K562 (cell line): ENCODE data around the gene SEMA6B. TPM values are rescaled to one million over a fixed set of nuclear protein-coding genes. Genes with fewer than 3 reads are reported as not detected.

Experiments used
- CBX3 ChIP-seq, 2 experiments: IDR thresholded peaks; 1 replicate in 1 of 2; 2 replicates in 1 of 2; pipeline ENCODE4 v1.6.1; 2012; ENCODE audit warnings: inconsistent platforms in 2 of 2, low read length in 2 of 2, borderline replicate concordance in 1 of 2, control low read depth in 1 of 2
- HOXB6 ChIP-seq: fragments of 250-450 bp; sonication (Bioruptor Pico); IDR thresholded peaks from 2 replicates; pipeline ENCODE4 v1.5.1; 2022; ENCODE audit warnings: mild to moderate bottlenecking, borderline replicate concordance
- HSF4 ChIP-seq: fragments of 250-450 bp; sonication (Bioruptor Pico); IDR thresholded peaks from 2 replicates; pipeline ENCODE4 v2.1.2; 2022; ENCODE audit warnings: mild to moderate bottlenecking, moderate library complexity, borderline replicate concordance
- L3MBTL2 ChIP-seq: fragments of 450-650 bp; IDR thresholded peaks from 2 replicates; pipeline ENCODE4 v1.6.1; 2016; ENCODE audit warnings: mild to moderate bottlenecking, moderate library complexity
- NCOA4 ChIP-seq: fragments of 450-650 bp; IDR thresholded peaks from 2 replicates; pipeline ENCODE4 v1.6.1; 2018; ENCODE audit warnings: mild to moderate bottlenecking; ENCODE audit not compliant: partially characterized antibody
- PTBP1 ChIP-seq: fragments of 200-400 bp; formaldehyde crosslinking; IDR thresholded peaks from 2 replicates; pipeline ENCODE4 v1.6.1; 2017; ENCODE audit warnings: low read depth, low read length
- SAP30 ChIP-seq: fragments of 200-600 bp; sonication (generic); IDR thresholded peaks from 2 replicates; pipeline ENCODE4 v1.6.1; 2012; ENCODE audit warnings: borderline replicate concordance, low read depth, mild to moderate bottlenecking, moderate library complexity, low read length, control low read depth, inconsistent platforms; ENCODE audit not compliant: insufficient read depth, poor library complexity, severe bottlenecking
- SIRT6 ChIP-seq: IDR thresholded peaks from one replicate; pipeline ENCODE4 v1.6.1; 2012; ENCODE audit warnings: low read depth, mild to moderate bottlenecking, control low read depth, inconsistent platforms, low read length, moderate library complexity
- SMAD1 ChIP-seq: fragments of 150-350 bp; IDR thresholded peaks from 2 replicates; pipeline ENCODE4 v1.6.1; 2014; ENCODE audit warnings: low read length, low read depth; ENCODE audit not compliant: partially characterized antibody
- TAF1 ChIP-seq: IDR thresholded peaks from 2 replicates; pipeline ENCODE4 v1.6.1; 2011; ENCODE audit warnings: mild to moderate bottlenecking, low read length, moderate library complexity; ENCODE audit not compliant: insufficient read depth, control insufficient read depth, severe bottlenecking; ENCODE audit errors: extremely low read depth
- TOE1 ChIP-seq, 2 experiments: fragments of 450-650 bp in 1 of 2; sonication (generic) in 1 of 2; formaldehyde crosslinking in 1 of 2; IDR thresholded peaks; 2 replicates each; pipeline versions ENCODE4 v1.7.1 to v1.8.0; 2016 to 2022; ENCODE audit warnings: borderline replicate concordance in 2 of 2, mild to moderate bottlenecking in 2 of 2, antibody characterized with exemption in 1 of 2, inconsistent platforms in 1 of 2, low read depth in 1 of 2, missing genetic modification reagents in 1 of 2, moderate library complexity in 1 of 2
- TRIM24 ChIP-seq, 2 experiments: fragments of 450-650 bp; IDR thresholded peaks; 2 replicates each; pipeline ENCODE4 v1.6.1; 2016
- ZNF445 ChIP-seq: fragments of 250-450 bp; sonication (Bioruptor Pico); IDR thresholded peaks from 2 replicates; pipeline ENCODE4 v1.4.0; 2020; ENCODE audit warnings: low read depth, mild to moderate bottlenecking, moderate library complexity
- ZNF551 ChIP-seq: fragments of 250-450 bp; sonication (Bioruptor Pico); IDR thresholded peaks from 2 replicates; pipeline ENCODE4 v1.5.0; 2021; ENCODE audit warnings: mild to moderate bottlenecking, moderate library complexity
- polyA plus RNA-seq, 8 experiments: library from polyadenylated mRNA; depleted of rRNA in 4 of 8; stranded (reverse) in 5 of 8; unstranded in 3 of 8; fragments of >200 nt; fragmentation: Nextera tagmentation in 2 of 8; fragmentation: Illumina TruSeq in 1 of 8; extraction: Ambion mirVana in 2 of 8; extraction: Trizol in 1 of 8; gene quantifications; 2 replicates each; pipeline versions ENCODE4 v1.2.1 to v1.2.3, GENCODE V29; 2011 to 2014; ENCODE audit warnings: inconsistent platforms in 1 of 8, missing spikeins in 1 of 8
- total RNA-seq, 7 experiments: library from RNA; depleted of rRNA in 6 of 7; stranded (reverse); fragments of >200 nt in 6 of 7; fragmentation: Illumina TruSeq in 2 of 7; extraction: Trizol in 2 of 7; gene quantifications; 2 replicates each; pipeline versions ENCODE4 v1.2.1 to v1.2.3, GENCODE V29; 2011 to 2021; ENCODE audit warnings: low replicate concordance in 1 of 7
- TF ChIP-seq, protein P1 (sequence below), 2 experiments: fragments of 450-650 bp; IDR thresholded peaks; 2 replicates each; pipeline ENCODE4 v1.6.1; 2016; ENCODE audit warnings: mild to moderate bottlenecking in 2 of 2, borderline replicate concordance in 1 of 2, low read depth in 1 of 2, moderate library complexity in 1 of 2
- TF ChIP-seq, protein P2 (sequence below): fragments of 450-650 bp; IDR thresholded peaks from 2 replicates; pipeline ENCODE4 v1.6.1; 2016

SEMA6B gene
- total and polyA plus RNA-seq, 9 of the 15 experiments (the other 6 are each of a cell fraction or from before 2014, with no cell fraction given) = 0.65 to 4.6 (median 2.5) TPM; not detected in 2

DNA sequence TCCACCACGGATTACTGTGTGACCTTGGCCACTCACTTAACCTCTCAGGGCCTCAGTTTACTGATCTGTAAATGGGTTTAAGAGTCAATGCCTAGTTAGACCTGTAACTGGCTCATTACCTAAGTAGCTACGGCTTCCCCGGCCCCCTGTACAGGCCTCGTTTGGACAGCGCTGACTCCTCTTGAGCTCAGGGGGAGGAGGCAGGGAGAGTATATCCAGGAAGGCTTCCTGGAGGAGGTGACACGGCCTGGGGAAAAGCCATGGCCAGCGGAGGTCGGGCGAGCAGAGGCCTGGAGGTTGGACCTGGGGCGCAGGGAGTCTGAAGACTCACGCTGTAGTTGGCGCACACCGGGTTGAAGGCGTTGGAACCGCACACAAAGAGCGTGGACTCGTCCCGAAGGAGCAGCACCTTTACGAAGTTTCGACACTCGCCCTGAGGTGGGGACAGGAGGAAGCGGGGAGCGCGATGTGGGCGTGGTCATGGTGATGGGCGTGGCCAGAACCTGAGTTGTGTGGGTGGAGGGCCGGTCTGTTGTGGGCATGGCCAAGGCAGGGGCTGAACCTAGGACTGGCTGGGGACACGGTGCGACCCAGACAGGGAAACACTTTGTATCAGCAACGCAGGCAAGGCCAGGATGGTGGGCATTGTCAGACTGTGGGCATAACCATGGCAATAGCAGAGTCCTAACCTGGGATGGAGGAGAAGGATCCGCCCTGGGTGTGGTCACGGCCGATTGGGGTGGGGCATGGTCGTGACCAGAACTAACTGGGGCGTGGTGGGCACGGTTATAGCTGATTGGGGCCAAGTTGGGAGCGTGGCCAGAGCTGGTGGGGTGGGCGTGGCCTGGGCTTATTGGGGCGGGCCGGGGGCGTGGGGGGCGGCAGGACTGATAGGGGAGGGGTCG lies 3.6 kb downstream of the SEMA6B start (continued):
- TF ChIP-seq, protein P1, sequence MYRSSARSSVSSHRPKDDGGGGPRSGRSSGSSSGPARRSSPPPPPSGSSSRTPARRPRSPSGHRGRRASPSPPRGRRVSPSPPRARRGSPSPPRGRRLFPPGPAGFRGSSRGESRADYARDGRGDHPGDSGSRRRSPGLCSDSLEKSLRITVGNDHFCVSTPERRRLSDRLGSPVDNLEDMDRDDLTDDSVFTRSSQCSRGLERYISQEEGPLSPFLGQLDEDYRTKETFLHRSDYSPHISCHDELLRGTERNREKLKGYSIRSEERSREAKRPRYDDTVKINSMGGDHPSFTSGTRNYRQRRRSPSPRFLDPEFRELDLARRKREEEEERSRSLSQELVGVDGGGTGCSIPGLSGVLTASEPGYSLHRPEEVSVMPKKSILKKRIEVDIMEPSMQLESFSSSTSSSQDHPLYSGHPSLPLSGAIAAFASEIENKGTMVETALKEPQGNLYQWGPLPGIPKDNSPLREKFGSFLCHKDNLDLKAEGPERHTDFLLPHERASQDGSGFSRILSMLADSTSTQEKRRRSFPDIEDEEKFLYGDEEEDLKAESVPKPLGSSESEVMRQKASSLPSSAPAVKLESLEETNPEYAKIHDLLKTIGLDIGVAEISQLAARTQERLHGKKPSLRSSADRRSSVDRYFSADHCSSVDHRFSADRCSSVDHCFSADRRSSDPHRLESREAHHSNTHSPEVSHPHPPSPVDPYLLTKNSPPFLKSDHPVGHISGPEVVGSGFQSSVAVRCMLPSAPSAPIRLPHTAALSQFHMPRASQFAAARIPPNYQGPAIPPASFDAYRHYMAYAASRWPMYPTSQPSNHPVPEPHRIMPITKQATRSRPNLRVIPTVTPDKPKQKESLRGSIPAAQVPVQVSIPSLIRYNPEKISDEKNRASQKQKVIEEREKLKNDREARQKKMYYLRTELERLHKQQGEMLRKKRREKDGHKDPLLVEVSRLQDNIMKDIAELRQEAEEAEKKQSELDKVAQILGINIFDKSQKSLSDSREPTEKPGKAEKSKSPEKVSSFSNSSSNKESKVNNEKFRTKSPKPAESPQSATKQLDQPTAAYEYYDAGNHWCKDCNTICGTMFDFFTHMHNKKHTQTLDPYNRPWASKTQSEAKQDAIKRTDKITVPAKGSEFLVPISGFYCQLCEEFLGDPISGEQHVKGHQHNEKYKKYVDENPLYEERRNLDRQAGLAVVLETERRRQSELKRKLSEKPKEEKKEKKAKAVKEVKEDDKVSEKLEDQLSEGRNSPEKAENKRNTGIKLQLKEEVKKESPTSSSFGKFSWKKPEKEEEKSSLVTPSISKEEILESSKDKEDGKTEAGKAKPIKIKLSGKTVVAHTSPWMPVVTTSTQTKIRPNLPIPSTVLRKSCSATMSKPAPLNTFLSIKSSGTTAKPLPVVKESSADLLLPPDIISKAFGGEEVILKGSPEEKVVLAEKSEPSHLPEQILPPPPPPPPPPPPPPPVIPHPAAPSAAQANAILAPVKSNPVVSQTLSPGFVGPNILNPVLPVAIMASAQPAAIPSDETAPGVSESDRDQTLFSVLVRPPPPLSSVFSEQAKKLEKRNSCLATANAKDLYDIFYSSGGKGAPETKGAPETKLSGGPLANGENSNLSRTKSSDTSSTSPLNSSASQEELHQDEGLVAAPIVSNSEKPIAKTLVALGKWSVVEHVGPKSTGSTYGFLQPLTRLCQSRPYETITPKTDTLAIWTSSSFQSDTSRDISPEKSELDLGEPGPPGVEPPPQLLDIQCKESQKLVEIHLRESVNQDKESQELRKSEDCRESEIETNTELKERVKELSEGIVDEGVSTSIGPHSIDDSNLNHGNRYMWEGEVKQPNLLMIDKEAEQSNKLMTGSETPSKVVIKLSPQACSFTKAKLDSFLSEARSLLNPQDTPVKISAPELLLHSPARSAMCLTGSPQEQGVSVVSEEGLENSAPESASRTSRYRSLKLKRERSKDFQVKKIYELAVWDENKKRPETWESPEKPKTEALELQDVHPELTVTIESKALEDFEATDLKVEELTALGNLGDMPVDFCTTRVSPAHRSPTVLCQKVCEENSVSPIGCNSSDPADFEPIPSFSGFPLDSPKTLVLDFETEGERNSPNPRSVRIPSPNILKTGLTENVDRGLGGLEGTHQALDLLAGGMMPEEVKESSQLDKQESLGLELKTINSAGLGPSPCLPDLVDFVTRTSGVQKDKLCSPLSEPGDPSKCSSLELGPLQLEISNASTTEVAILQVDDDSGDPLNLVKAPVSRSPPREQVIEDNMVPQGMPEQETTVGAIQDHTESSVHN (IDR thresholded peaks at IDR 0.05; ENCODE audit: borderline replicate concordance in 1 of 2, low read depth in 1 of 2) = no peak
- TF ChIP-seq HSF4 = no peak
- TF ChIP-seq NCOA4 = peak; percentile 55
- TF ChIP-seq TOE1 (IDR thresholded peaks at IDR 0.05; ENCODE audit: borderline replicate concordance) = 0 out of 2 replicates have a peak, but pooled peaks have one; percentile 36
- no peak for TF ChIP-seq TOE1 (CRISPR knock-in tag; IDR thresholded peaks at IDR 0.05; ENCODE audit: borderline replicate concordance, low read depth)
- TF ChIP-seq SAP30 = peak; percentile 38
- no peak for TF ChIP-seq SMAD1
- TF ChIP-seq ZNF445 (CRISPR knock-in tag) = no peak
- TF ChIP-seq CBX3 (IDR thresholded peaks at IDR 0.05; ENCODE audit: borderline replicate concordance in 1 of 2, low read length in 2 of 2) = peak in 1 of 2 experiments; percentile 82; a peak in 2 of 3 replicates
- TF ChIP-seq, protein P2, sequence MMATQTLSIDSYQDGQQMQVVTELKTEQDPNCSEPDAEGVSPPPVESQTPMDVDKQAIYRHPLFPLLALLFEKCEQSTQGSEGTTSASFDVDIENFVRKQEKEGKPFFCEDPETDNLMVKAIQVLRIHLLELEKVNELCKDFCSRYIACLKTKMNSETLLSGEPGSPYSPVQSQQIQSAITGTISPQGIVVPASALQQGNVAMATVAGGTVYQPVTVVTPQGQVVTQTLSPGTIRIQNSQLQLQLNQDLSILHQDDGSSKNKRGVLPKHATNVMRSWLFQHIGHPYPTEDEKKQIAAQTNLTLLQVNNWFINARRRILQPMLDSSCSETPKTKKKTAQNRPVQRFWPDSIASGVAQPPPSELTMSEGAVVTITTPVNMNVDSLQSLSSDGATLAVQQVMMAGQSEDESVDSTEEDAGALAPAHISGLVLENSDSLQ = peak; percentile 87
- no peak for TF ChIP-seq ZNF551
- no peak for TF ChIP-seq TAF1
- 0 out of 2 replicates have a peak, but pooled peaks have one; percentile 28 for TF ChIP-seq L3MBTL2
- TF ChIP-seq TRIM24 (IDR thresholded peaks at IDR 0.05) = peak in 1 of 2 experiments; percentile 41; a peak in 1 of 4 replicates
- TF ChIP-seq HOXB6 (CRISPR knock-in tag) = no peak
- TF ChIP-seq SIRT6 = no peak
- peak; percentile 99 for TF ChIP-seq PTBP1
